ENCODE data around the gene MCOLN1. TPM values are rescaled to one million over a fixed set of nuclear protein-coding genes. Genes with fewer than 3 reads are reported as not detected.
"Not testable (repeated sequence)": the region's sequence is repeated elsewhere in the genome, so short reads cannot be mapped to it uniquely, and the experiment has no call there.

Gene MCOLN1
- total RNA-seq, 1 donor from 2014 or later: 33.3 TPM

DNA sequence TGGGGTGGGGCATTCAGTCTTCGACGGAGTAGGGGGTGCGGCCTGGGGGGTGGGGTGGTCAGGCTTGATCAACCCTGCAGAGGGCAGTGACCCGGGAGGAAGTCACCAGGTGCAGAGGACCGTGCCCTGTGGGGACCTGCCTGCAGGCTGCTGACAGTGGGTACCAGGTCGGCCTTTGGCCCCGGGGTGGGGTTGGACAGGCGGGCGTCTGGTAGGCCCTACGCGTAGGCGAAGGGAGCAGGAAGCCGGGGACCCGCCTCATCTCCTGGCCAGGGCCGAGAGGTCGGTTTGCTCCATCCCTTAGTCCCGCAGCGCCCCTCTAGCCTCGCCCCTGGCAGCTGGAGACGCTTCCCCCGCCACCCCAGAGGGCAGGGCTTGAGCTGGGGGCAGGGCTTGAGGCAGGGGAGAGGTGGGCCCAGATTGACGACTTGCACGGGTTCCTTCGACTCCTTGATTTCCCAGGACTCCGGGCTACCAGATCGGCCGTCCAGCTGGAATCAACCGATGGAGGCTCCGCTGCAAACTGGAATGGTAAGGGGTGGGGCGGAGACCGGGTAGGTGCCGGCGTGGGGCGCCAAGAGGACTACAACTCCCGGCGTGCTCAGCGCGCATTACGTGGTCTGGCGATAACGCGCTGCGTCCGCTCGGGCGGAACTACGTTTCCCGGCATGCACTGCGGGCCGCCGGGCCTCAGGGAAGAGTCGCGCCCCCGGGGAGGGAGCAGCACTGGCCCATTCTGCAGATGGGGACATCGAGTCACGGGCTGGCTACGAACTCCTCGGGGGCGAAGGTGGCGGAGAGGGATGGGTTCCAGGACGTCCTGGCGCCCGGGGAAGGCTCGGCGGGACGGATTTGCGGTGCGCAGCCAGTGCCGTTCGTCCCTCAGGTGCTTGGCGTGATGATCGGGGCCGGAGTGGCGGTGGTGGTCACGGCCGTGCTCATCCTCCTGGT, 12.9 kb downstream of the MCOLN1 start, which contains the start of gene PNPLA6:
PNPLA6 (plus strand) TSS at position 671 of the 951 bp plus-strand sequence; CDS start at position 743, 72 bp downstream.
- Mint-ChIP-seq H3K9me3 (ENCODE audit: unreplicated experiment) (no peaks in the 10 kb centered on the region), H3K36me3 (ENCODE audit: unreplicated experiment) (peaks cover 14% of the 10 kb centered on the region), H3K4me1 (ENCODE audit: unreplicated experiment) (peaks cover 15% of the 10 kb centered on the region), H3K27me3 (ENCODE audit: unreplicated experiment) (no peaks in the 10 kb centered on the region), H3K27ac (ENCODE audit: unreplicated experiment) (peak within 1 kb of the TSS; percentile 99), H3K4me3 (ENCODE audit: unreplicated experiment) (peak within 1 kb of the TSS; percentile 94)
- TF ChIP-seq, protein P1, sequence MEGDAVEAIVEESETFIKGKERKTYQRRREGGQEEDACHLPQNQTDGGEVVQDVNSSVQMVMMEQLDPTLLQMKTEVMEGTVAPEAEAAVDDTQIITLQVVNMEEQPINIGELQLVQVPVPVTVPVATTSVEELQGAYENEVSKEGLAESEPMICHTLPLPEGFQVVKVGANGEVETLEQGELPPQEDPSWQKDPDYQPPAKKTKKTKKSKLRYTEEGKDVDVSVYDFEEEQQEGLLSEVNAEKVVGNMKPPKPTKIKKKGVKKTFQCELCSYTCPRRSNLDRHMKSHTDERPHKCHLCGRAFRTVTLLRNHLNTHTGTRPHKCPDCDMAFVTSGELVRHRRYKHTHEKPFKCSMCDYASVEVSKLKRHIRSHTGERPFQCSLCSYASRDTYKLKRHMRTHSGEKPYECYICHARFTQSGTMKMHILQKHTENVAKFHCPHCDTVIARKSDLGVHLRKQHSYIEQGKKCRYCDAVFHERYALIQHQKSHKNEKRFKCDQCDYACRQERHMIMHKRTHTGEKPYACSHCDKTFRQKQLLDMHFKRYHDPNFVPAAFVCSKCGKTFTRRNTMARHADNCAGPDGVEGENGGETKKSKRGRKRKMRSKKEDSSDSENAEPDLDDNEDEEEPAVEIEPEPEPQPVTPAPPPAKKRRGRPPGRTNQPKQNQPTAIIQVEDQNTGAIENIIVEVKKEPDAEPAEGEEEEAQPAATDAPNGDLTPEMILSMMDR (IDR thresholded peaks at IDR 0.05): no peak
- DNase-seq (ENCODE audit: extremely low spot score, unreplicated experiment): peak; percentile 98

DNA sequence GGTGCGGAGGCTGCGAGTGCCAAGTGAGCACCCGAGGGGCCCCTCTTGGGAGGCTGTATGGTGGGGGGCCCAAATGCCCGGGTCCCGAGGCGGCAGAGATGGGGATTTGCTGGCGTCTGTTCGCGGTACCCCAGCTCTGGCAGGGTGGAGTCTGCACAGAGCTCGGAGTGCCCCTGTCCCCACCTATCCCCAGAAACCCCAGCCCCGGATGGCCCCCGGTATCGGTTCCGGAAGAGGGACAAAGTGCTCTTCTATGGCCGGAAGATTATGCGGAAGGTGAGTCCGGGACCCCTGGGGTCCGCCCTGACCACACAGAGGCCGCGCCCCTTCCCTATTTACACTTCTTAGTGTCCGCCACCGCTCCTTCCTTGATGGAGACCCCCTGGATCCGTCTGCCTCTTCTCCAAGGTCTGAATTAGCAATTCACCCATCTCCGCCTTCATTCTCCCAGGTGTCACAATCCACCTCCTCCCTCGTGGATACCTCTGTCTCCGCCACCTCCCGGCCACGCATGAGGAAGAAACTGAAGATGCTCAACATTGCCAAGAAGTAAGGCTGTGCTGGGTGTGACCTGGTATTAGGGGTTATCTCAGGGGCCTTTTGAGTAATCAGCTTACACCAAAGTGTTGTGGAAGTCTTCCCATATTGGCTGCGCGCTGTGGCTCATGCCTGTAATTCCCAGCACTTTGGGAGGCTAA, 13.7 kb downstream of the MCOLN1 start:
- H3K9me3 Mint-ChIP-seq (ENCODE audit: unreplicated experiment): no peaks in the 10 kb centered on the region
- no peak for DNase-seq (ENCODE audit: extremely low spot score, unreplicated experiment)
- H3K27me3 Mint-ChIP-seq (ENCODE audit: unreplicated experiment): no peaks in the 10 kb centered on the region
- H3K27ac Mint-ChIP-seq (ENCODE audit: unreplicated experiment): peak overlapping the region; percentile 99
- TF ChIP-seq, protein P1 (IDR thresholded peaks at IDR 0.05): no peak
- peaks cover 15% of the 10 kb centered on the region for H3K4me1 Mint-ChIP-seq (ENCODE audit: unreplicated experiment)
- peaks cover 15% of the 10 kb centered on the region for H3K36me3 Mint-ChIP-seq (ENCODE audit: unreplicated experiment)
- peak overlapping the region; percentile 94 for H3K4me3 Mint-ChIP-seq (ENCODE audit: unreplicated experiment)

DNA sequence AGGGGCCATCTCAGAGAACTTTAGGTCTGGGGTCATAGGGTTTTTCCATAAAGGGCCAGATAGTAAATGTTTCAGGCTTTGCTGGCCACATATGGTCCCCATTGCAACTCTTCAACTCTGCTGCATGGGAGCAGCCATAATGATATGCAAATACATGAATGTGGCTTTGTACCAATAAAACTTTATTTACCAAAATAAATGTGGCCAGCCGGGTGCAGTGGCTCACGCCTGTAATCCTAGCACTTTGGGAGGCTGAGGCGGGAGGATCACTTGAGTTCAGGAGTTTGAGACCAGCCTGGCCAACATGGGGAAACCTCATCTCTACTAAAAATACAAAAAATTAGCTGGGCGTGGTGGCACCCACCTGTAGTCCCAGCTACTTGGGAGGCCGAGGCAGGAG, 16.6 kb downstream of the MCOLN1 start:
- H3K36me3 Mint-ChIP-seq (ENCODE audit: unreplicated experiment): peaks cover 27% of the 10 kb centered on the region
- not testable (repeated sequence) for H3K4me3 Mint-ChIP-seq (ENCODE audit: unreplicated experiment); DNase-seq (ENCODE audit: extremely low spot score, unreplicated experiment)

GRCh38 chr19:7539827-7540425, 17.5 kb downstream of the MCOLN1 start:
- Mint-ChIP-seq H3K27ac (ENCODE audit: unreplicated experiment) (no peak overlapping the region), H3K4me3 (ENCODE audit: unreplicated experiment) (no peak overlapping the region), H3K9me3 (ENCODE audit: unreplicated experiment) (no peaks in the 10 kb centered on the region), H3K4me1 (ENCODE audit: unreplicated experiment) (peaks cover 11% of the 10 kb centered on the region), H3K27me3 (ENCODE audit: unreplicated experiment) (no peaks in the 10 kb centered on the region), H3K36me3 (ENCODE audit: unreplicated experiment) (peaks cover 27% of the 10 kb centered on the region)
- TF ChIP-seq, protein P1 (IDR thresholded peaks at IDR 0.05): no peak
- no peak for DNase-seq (ENCODE audit: extremely low spot score, unreplicated experiment)

More for the DNA sequence above, 16.6 kb downstream of the MCOLN1 start:
- not testable (repeated sequence) for H3K9me3 Mint-ChIP-seq (ENCODE audit: unreplicated experiment); H3K27ac Mint-ChIP-seq (ENCODE audit: unreplicated experiment); H3K27me3 Mint-ChIP-seq (ENCODE audit: unreplicated experiment)
- peaks cover 11% of the 10 kb centered on the region for H3K4me1 Mint-ChIP-seq (ENCODE audit: unreplicated experiment)

GRCh38 chr19:7540761-7541474, 18.5 kb downstream of the MCOLN1 start:
- Mint-ChIP-seq H3K27me3 (ENCODE audit: unreplicated experiment) (no peaks in the 10 kb centered on the region), H3K4me1 (ENCODE audit: unreplicated experiment) (peaks cover 9% of the 10 kb centered on the region), H3K4me3 (ENCODE audit: unreplicated experiment) (no peak overlapping the region), H3K9me3 (ENCODE audit: unreplicated experiment) (no peaks in the 10 kb centered on the region), H3K27ac (ENCODE audit: unreplicated experiment) (no peak overlapping the region), H3K36me3 (ENCODE audit: unreplicated experiment) (peaks cover 29% of the 10 kb centered on the region)
- DNase-seq (ENCODE audit: extremely low spot score, unreplicated experiment): peak; percentile 83
- TF ChIP-seq, protein P1 (IDR thresholded peaks at IDR 0.05): no peak
